ENCODE results near the gene NXNL1. TPM values are rescaled to one million over a fixed set of nuclear protein-coding genes. Genes with fewer than 3 reads are reported as not detected.

Gene NXNL1
- total and polyA plus RNA-seq, 2 of the 4 experiments (the other 2 are of a cell fraction): not detected

GRCh38 chr19:17411801-17412200 is 48.9 kb downstream of the NXNL1 start:
- Histone ChIP-seq H3K9ac (ENCODE audit: low read depth, low read length) (no peak overlapping the region), H3K4ac (ENCODE audit: low read depth, low read length) (no peak overlapping the region), H2AK9ac (replicated peaks; ENCODE audit: low read depth, low read length, poor library complexity) (no peak overlapping the region), H3K56ac (ENCODE audit: extremely low read depth, insufficient read depth, low read length) (no peak overlapping the region), H2BK120ac (ENCODE audit: low read depth, low read length) (no peak overlapping the region), H4K91ac (ENCODE audit: insufficient read depth, low read depth, low read length) (no peak overlapping the region), H3K23ac (ENCODE audit: low read depth, low read length) (no peak overlapping the region), H2BK15ac (ENCODE audit: low read depth, low read length) (no peak overlapping the region), H3K4me3 (ENCODE audit: insufficient read depth, low read depth, low read length) (no peak overlapping the region), H3K79me1 (ENCODE audit: low read depth in 1 of 2, low read length in 2 of 2) (no peaks in the 10 kb centered on the region), H3K9me1 (ENCODE audit: insufficient read depth, low read length) (no peaks in the 10 kb centered on the region), H2BK5ac (ENCODE audit: low read depth, low read length, poor library complexity, severe bottlenecking) (no peak overlapping the region), H3K4me2 (ENCODE audit: low read depth, low read length) (no peak overlapping the region), H3K18ac (ENCODE audit: low read depth, low read length) (no peak overlapping the region), H4K5ac (ENCODE audit: low read depth, low read length) (peak overlapping the region; percentile 63), H3K14ac (replicated peaks; ENCODE audit: low read depth, low read length) (no peak overlapping the region), H4K8ac (ENCODE audit: low read depth in 2 of 2, low read length in 2 of 2) (no peak overlapping the region), H3K27ac (ENCODE audit: insufficient read depth, low read length) (no peak overlapping the region), H3K4me1 (ENCODE audit: control insufficient read depth, insufficient read depth, low read length) (peaks cover 7% of the 10 kb centered on the region), H3K27me3 (ENCODE audit: control insufficient read depth, insufficient read depth, low read length) (0 out of 2 replicates have a peak, but pooled peaks cover 1% of the 10 kb centered on the region), H2BK20ac (ENCODE audit: low read depth, low read length) (no peak overlapping the region), H4K20me1 (ENCODE audit: insufficient read depth, low read length) (no peaks in the 10 kb centered on the region), H2AK5ac (ENCODE audit: low read depth, low read length) (no peak overlapping the region), H2AFZ (replicated peaks; ENCODE audit: low read length, poor library complexity) (peak overlapping the region; percentile 71), H3K36me3 (ENCODE audit: control insufficient read depth, insufficient read depth, low read length) (no peaks in the 10 kb centered on the region), H3K9me3 (ENCODE audit: control insufficient read depth, insufficient read depth, low read length) (no peaks in the 10 kb centered on the region)
- DNase-seq (no peak), ATAC-seq (ENCODE audit: low read depth) (no peak)
- WGBS, 2 experiments (ENCODE audit: extremely low coverage in 2 of 2, insufficient read length in 1 of 2): 78% methylated on average over 5 of the region's 11 CpGs; no CpG with 5 or more reads in 1 of the 2 experiments
- ChIA-PET CTCF (no interaction called here), POLR2A (ENCODE audit: unreplicated experiment) (no interaction called here)
- dilution Hi-C loops (cut with HindIII; ENCODE audit: low sequenced_read_pairs, unreplicated experiment): no loop called here
- BruUV-seq (replicated peaks): no TSS peak
- TF ChIP-seq RCOR1 (IDR thresholded peaks at IDR 0.05; ENCODE audit: insufficient replicate concordance, low read length) (no peak), RAD21 (IDR thresholded peaks at IDR 0.05; ENCODE audit: low read length) (no peak), CHD1 (IDR thresholded peaks at IDR 0.05; ENCODE audit: low read depth, low read length) (no peak), SMC3 (IDR thresholded peaks at IDR 0.05; ENCODE audit: low read depth, low read length) (no peak), BHLHE40 (IDR thresholded peaks at IDR 0.05; ENCODE audit: low read depth, low read length) (no peak), MAZ (IDR thresholded peaks at IDR 0.05; ENCODE audit: borderline replicate concordance, low read depth, low read length) (no peak), POLR2A (IDR thresholded peaks at IDR 0.05; ENCODE audit: low read depth, low read length) (no peak), NFE2L2 (IDR thresholded peaks at IDR 0.05; ENCODE audit: low read depth, low read length) (no peak), MXI1 (IDR thresholded peaks at IDR 0.05; ENCODE audit: borderline replicate concordance, low read depth, low read length) (no peak), MAFK (IDR thresholded peaks at IDR 0.05; ENCODE audit: low read depth, low read length) (no peak), RFX5 (IDR thresholded peaks at IDR 0.05; ENCODE audit: low read depth, low read length) (no peak), USF2 (IDR thresholded peaks at IDR 0.05; ENCODE audit: low read depth, low read length) (no peak), CEBPB (IDR thresholded peaks at IDR 0.05; ENCODE audit: low read depth, low read length) (no peak), FOS (IDR thresholded peaks at IDR 0.05; ENCODE audit: low read depth, low read length) (no peak)
- TF ChIP-seq, protein P1, sequence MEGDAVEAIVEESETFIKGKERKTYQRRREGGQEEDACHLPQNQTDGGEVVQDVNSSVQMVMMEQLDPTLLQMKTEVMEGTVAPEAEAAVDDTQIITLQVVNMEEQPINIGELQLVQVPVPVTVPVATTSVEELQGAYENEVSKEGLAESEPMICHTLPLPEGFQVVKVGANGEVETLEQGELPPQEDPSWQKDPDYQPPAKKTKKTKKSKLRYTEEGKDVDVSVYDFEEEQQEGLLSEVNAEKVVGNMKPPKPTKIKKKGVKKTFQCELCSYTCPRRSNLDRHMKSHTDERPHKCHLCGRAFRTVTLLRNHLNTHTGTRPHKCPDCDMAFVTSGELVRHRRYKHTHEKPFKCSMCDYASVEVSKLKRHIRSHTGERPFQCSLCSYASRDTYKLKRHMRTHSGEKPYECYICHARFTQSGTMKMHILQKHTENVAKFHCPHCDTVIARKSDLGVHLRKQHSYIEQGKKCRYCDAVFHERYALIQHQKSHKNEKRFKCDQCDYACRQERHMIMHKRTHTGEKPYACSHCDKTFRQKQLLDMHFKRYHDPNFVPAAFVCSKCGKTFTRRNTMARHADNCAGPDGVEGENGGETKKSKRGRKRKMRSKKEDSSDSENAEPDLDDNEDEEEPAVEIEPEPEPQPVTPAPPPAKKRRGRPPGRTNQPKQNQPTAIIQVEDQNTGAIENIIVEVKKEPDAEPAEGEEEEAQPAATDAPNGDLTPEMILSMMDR (conservative IDR thresholded peaks at IDR 0.05; ENCODE audit: low read depth, low read length): no peak
- TF ChIP-seq, protein P2, sequence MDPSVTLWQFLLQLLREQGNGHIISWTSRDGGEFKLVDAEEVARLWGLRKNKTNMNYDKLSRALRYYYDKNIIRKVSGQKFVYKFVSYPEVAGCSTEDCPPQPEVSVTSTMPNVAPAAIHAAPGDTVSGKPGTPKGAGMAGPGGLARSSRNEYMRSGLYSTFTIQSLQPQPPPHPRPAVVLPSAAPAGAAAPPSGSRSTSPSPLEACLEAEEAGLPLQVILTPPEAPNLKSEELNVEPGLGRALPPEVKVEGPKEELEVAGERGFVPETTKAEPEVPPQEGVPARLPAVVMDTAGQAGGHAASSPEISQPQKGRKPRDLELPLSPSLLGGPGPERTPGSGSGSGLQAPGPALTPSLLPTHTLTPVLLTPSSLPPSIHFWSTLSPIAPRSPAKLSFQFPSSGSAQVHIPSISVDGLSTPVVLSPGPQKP (IDR thresholded peaks at IDR 0.05; ENCODE audit: borderline replicate concordance, low read depth, low read length): no peak
- intact Hi-C loops (cut with micrococcal nuclease): no loop called here
- in situ Hi-C loops (cut with MboI; ENCODE audit: low sequenced_read_pairs): no loop called here

Data from IMR-90 (cell line).